Muscle of arm (tissue), 12 donors: ENCODE results near the gene GSG1. TPM values are rescaled to one million over a fixed set of nuclear protein-coding genes. Genes with fewer than 3 reads are reported as not detected.

ENCODE experiments used
- polyA plus RNA-seq, 12 donors: library from polyadenylated mRNA; unstranded; fragments of 120-200 nt; gene quantifications; one replicate each; pipeline ENCODE4 v1.2.1, GENCODE V29; 2013; ENCODE audit not compliant: insufficient read length in 12 of 12

The GSG1 gene
- polyA plus RNA-seq, 12 donors: 2.7 to 17.4 (median 8.1) TPM; not detected in 1

Other genes with a start within 250 kb of the GSG1 start
- gene GPRC5A, start 212.1 kb downstream of the GSG1 start, polyA plus RNA-seq: 10 to 100 TPM in 1 of 12 donors, 1 to 10 TPM in 10, not detected in 1; 1.4 to 11.0 (median 2.2) TPM
- under 1 TPM in 7 of 12 donors, not detected in 5; 0.18 to 0.84 (median 0.52) TPM for gene GPRC5D, start 151.5 kb downstream of the GSG1 start, polyA plus RNA-seq
- gene HEBP1, start 103.4 kb downstream of the GSG1 start, polyA plus RNA-seq: 10 to 100 TPM in 11 of 12 donors, not detected in 1; 35.7 to 56.1 (median 39.2) TPM
- 1 to 10 TPM in 11 of 12 donors, not detected in 1; 3.1 to 8.2 (median 5.0) TPM for gene FAM234B, start 59.3 kb downstream of the GSG1 start, polyA plus RNA-seq
- gene EMP1, start 93.1 kb upstream of the GSG1 start, polyA plus RNA-seq: 100 to 1,000 TPM in 11 of 12 donors, 10 to 100 TPM in 1; 93.7 to 319 (median 170) TPM